Posterior cingulate gyrus (tissue), 11 donors: ENCODE data around the gene DOK7.

Experiments
- DNase-seq, 10 donors: peaks; one replicate each; pipeline versions ENCODE4 v3.0.0 to v3.0.0-alpha.2; 2020 to 2021; ENCODE audit warnings: mixed read lengths in 3 of 10
- intact Hi-C: fragments of 100-400 bp; cut with DNase I; formaldehyde crosslinking; loops from one replicate; pipeline ENCODE4 v1.15.1; 2023

The DOK7 gene

DNA sequence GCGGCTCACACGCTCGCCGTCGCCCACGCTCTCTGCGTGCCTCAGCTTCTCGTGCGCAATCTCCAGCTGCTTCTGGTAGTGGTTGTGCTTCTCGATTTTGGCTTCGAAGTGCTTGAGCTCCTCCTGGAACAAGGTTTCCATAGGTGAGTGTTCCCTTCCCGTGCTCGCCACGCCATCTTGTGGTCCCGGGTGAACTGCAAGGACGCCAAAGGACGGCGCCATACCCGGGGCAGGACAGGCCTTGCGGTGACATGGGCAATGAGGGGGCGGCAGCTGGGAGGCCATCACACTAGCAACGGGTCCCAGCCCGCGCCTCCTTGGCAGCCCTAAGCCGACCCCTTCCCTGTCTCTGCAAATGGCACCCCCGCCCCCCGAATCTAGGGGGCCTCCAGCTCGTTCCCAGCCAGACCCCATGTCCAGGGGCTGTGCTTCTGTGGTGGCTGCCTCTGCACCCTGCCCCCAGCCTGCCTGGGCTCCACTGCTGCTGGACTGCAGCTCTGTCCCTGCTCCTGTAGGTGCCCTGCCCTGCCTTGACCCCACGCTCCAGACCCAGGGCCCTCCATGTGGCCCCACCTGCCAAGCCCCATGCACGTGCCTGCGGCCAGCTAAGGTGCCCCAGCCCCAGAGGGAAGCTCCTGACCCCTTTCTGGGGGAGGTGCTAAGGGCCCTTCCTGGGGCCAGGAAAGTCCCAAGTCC is 51.8 kb downstream of the DOK7 start:
- DNase-seq = peak in 5 of 10 donors; percentile 19 to 92 (median 62)
- intact Hi-C loops = no loop called here

GRCh38 chr4:3515646-3516045 is 52.5 kb downstream of the DOK7 start:
- intact Hi-C loops = no loop called here
- DNase-seq = peak in 3 of 10 donors; percentile 27 to 75 (median 30)

DNA sequence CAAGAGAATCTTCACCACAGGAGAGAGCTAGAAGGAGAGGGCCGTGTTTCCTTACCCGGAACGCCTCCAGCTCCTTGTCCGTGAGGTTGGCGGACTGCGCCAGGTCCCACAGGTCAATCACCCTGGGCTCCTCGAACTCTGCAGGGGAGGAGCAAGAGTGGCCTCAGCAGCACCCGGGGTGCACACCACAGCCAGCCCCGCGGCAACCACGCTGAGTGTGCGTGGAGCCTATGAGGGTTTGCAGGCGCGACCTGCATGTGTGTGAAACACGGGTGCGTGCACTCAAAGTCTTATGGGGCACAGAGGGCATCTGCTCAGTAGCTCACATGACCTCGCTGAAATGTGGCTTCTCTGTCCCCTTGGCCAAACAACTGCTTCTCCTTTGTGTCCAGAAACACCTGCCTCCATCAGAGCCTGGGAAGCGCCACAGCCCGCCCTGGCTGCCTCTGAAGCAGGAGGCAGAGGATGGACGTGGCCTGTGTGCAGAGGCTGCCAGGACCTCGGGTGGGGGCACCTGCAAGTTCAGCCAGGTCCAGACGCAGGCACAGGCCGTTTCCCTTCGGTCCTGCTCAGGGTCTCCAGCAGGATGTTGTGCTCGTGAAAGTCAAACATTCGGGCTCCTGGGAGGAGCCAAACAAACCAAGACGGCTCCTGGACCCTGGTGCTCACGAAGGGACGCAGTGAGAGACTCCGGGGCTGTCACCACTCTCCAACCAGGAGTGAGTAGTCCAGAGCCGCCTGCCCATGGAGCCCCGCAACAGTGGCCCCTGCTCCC is 53.1 kb downstream of the DOK7 start:
- DNase-seq = peak in 3 of 10 donors; percentile 58 to 77 (median 74)
- intact Hi-C loops = no loop called here

GRCh38 chr4:3516836-3517730 is 54.0 kb downstream of the DOK7 start:
- intact Hi-C loops = no loop called here
- peak in 4 of 10 donors; percentile 30 to 80 (median 75) for DNase-seq

DNA sequence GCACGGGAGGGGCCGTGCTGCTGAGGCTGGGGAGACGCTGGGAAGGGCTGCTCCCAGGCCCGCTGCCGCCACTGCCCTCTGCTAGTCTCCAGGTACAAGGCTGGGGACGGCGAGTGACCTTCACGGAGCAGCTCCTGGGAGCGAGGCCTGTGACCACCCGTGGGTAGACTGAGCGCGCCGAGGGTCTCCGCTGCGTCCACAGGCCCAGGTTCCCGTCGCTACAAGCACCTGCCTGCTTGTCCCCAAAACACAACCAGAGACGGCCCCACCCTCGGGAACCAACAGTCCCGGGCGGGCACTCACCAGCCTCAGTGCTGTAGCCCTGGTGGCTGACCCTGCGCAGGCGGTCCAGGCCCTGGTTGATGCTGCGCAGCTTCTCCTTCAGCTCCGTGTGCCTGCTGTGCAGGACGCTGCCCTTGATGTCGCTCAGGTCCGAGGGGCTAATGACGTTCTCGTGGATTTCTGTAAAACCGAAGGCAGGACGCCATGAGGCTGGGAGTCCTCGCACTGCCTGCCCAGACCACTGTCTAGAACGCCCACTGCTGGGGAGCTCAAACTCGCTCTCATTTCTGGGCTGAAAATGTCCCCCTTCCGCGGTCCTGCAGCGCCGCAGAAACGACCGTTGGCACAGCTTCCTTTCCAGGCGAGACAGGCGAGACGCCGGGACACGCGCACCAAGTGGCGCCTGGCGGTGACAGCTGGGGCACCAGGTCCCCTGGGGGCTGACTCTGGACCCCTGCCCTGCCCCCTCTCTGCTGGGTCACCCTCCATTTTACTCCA is 54.8 kb downstream of the DOK7 start:
- peak in 5 of 10 donors; percentile 3 to 77 (median 59) for DNase-seq
- intact Hi-C loops = no loop called here

DNA sequence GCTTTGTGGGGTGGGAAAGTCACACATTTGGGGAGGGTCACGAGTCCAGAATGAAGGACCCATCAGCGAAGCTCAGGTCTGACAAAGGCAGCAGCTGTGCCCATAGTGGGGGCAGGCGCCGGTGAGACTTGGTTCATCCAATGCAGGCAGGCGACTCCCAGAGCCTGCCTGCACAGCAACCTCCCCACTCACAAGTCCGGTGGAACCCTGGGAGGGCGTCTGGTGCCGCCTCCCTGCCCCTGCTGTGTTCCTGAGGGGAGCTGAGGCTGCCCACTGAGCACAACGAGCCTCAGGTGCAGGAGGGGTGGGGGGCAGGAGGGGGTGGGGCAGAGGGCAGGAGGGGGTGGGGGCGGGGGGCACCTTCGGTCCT is 55.4 kb downstream of the DOK7 start:
- peak in 4 of 10 donors; percentile 2 to 70 (median 48) for DNase-seq
- intact Hi-C loops = no loop called here

GRCh38 chr4:3518941-3519340 is 55.8 kb downstream of the DOK7 start:
- intact Hi-C loops = no loop called here
- DNase-seq = peak in 4 of 10 donors; percentile 5 to 68 (median 54)

- intact Hi-C loops = no loop called here
- peak in 5 of 10 donors; percentile 2 to 60 (median 49) for DNase-seq
Measured at GRCh38 chr4:3519468-3520264, 56.6 kb downstream of the DOK7 start.

DNA sequence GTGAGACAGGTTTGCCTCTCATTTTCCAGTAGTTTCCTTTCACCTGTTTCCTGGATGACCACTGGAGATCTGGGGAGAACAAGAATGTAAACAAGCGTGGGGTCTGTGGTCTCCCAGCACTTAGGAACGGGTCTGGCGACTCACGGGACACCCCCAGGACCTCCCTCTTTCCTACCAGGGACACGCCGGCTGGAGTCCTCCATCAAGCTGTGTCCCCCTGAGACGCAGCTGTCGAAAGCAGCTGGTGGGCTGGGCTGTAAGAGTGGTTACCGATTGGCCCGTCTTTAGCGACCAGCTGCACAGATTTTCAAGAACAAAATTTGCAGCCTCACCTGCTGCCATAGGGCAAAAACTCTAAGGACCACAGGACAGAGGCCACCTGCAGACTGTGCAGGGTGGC is 57.2 kb downstream of the DOK7 start:
- DNase-seq = peak in 4 of 10 donors; percentile 6 to 60 (median 40)
- intact Hi-C loops = no loop called here

DNA sequence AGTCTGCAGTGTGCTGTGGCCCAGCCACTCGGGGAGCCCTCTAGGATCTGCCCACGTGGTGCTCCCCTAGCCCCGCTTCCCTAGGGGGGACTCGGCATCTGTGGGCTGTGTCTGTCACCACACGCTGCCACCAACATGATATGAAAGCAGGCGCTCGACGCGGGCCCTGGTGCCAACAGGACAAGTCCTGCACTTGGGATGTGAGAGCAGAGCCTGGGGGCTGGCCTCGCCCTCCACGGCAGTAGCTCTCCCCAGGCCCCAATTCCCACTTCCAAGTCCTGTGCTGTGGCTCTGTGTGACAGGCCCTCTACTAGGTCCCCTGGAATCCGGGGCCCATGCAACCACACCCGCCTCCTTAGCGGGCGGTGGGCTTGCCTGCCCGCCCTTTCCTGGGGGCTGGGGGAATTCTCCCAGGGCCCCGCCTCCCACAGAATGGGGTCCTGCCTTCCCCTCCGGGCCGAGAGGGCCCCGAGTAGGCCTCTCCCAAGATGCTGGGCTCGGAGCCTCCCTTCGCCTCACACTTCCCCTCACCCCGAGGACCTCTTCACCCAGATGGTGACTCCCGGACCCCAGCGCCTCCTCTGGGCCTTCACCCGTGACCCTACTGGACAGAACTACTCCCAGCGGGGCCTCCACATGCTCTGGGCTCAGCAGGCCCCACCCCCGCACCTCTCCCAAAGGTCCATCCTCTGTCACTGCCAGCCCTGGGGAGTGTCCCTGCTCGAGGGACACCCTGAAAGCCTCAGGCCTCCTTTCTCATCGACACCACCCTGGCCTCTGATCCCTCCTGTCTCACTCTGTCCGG is 57.9 kb downstream of the DOK7 start:
- DNase-seq = peak in 4 of 10 donors; percentile 7 to 82 (median 66)
- intact Hi-C loops = no loop called here

DNA sequence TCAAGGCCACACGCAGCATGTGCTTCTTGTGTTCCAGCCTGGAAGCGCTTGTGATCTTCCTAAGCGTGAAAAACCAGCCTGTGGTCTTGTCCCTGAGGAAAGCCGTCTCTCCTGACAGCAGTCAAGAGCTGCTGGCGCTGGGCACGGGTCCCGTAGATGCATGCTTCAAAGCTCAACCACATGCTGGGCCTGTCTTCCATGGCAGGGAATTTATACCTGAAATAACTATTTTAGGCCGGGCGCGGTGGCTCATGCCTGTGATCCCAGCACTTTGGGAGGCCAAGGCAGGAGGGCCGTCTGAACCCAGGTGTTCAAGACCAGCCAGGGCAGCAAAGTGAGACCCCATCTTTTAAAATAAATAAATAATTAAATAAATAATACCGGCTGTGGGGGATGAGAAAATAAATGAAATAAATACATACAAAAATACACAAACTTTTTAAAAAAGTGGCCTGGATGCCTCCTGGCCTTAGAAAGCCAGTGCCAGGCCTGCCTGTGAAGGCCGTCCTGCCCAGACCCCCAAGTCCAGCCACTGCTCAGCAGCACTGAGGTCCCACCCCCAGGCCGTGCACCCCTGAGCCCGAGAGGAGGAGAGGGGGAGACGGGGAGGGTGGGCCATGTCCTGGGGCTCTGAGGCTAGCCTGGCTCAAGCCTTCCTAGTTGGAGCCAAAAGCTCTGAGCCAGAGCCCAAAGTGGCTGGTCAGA is 58.7 kb downstream of the DOK7 start:
- peak in 4 of 10 donors; percentile 7 to 66 (median 34) for DNase-seq
- intact Hi-C loops = no loop called here

DNA sequence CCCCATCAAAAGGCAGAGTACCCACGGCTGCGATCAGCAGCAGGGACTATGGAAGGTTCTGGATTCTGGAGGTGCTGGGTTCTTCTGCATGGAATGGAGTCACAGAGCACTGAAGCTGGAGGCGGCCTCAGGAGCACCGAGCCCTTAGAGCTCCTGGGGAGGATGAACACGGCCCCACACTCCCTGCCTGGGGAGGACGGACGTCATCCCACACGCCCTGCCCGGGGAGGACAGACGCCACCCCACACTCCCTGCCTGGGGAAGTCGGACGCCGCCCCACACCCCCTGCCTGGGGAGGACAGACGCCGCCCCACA is 59.2 kb downstream of the DOK7 start:
- peak in 4 of 10 donors; percentile 1 to 65 (median 28) for DNase-seq
- intact Hi-C loops = no loop called here

DNA sequence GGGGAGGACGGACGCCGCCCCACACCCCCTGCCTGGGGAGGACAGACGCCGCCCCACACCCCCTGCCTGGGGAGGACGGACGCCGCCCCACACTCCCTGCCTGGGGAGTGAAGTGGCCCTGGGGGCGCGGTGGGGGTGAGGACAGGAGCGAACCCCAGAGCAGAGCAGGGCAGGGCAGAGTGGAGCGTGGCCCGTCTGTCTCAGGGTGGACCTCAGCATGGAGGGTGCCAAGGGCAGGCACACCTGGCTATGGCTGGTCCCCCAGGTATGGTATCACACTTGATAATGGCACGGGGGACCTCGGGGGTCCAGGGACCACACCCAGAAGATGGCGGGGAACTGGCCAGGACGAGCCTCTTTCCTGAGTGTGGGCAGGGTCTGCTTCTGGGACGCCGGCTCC is 59.5 kb downstream of the DOK7 start:
- peak in 4 of 10 donors; percentile 8 to 71 (median 48) for DNase-seq
- intact Hi-C loops = no loop called here

GRCh38 chr4:3523146-3523627 is 60.1 kb downstream of the DOK7 start:
- DNase-seq = peak in 3 of 10 donors; percentile 25 to 37 (median 31)

GRCh38 chr4:3523628-3524221 is 60.6 kb downstream of the DOK7 start:
- peak in 3 of 10 donors; percentile 60 to 66 (median 65) for DNase-seq
- intact Hi-C loops = no loop called here

More at GRCh38 chr4:3523146-3523627, 60.1 kb downstream of the DOK7 start:
- intact Hi-C loops = no loop called here

DNA sequence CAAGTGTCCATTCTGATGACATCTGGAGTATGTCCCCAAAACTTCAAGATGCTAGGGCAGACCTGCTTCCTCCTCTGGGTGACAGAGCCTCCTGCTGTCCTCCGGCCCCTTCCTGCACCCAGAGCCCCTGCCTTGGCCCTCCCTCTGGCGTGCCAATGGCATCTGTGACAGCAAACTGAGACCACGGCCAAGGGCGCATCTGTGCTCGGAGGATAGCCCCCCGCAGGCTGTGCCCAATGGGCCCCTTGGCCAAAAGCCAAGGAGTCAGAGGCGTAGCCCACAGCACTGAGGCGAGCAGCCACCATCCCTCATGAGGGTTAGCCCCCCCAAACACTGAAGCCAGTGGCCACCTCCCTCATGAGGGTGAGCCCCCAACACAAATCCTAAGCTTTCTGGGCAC is 61.2 kb downstream of the DOK7 start:
- peak in 3 of 10 donors; percentile 10 to 70 (median 63) for DNase-seq
- intact Hi-C loops = no loop called here

DNA sequence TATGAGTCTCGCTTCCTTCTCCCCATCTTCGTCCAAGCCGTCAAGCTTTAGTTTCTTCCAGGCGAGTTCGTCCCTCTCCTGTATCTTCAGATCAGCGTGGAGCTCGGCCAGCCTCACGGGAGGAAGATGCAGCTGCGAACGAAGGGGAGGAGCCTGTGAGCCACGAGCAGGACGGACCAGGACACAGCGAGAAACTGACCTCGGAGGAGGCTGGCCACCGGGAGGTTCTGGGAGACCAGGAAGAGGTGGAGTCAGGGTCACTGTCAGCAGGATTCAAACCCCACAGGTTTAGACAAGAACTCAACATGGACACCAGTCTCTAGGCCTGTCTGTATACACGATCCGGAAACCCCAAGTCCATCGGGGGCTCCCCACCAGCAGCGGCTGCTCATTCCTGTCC is 61.8 kb downstream of the DOK7 start:
- DNase-seq = peak in 3 of 10 donors; percentile 61 to 85 (median 68)
- intact Hi-C loops = no loop called here
